OCI-LY7 (cell line): ENCODE measurements around the gene GADL1. TPM values are rescaled to one million over a fixed set of nuclear protein-coding genes. Genes with fewer than 3 reads are reported as not detected.

Experiments
- BruUV-seq: library from RNA; stranded (reverse); fragments of 400-500 nt; replicated peaks from 2 replicates; lab custom pipeline; 2021; lab: Mats Ljungman, UMichigan
- CTCF ChIA-PET: fragments of 300-600 bp; sonication (Branson Sonifier 250); formaldehyde crosslinking; loops from one replicate; lab custom pipeline; 2022; ENCODE audit warnings: antibody characterized with exemption; ENCODE audit not compliant: unreplicated experiment; lab: Charles Lee
- POLR2A ChIA-PET: fragments of 300-600 bp; sonication (Branson Sonifier 250); formaldehyde crosslinking; loops from one replicate; lab custom pipeline; 2022; ENCODE audit warnings: antibody characterized with exemption; lab: Charles Lee
- DNase-seq: peaks from one replicate; pipeline ENCODE4 v3.0.0-alpha.2; 2015; ENCODE audit warnings: low spot score
- H2AFZ ChIP-seq: fragments of 200-600 bp; sonication (generic), shearing (Covaris generic); 2 replicates; pipeline ENCODE4 v1.6.1; 2014; ENCODE audit warnings: mild to moderate bottlenecking, antibody characterized with exemption, low read length, moderate library complexity
- H3K27ac ChIP-seq: fragments of 200-600 bp; sonication (generic); 2 replicates; pipeline ENCODE4 v1.5.1; 2014; ENCODE audit warnings: mixed run types, low read depth, mild to moderate bottlenecking, moderate library complexity, low read length, inconsistent platforms; ENCODE audit not compliant: poor library complexity, severe bottlenecking
- H3K36me3 ChIP-seq: fragments of 200-600 bp; sonication (generic); 2 replicates; pipeline ENCODE4 v1.6.1; 2014; ENCODE audit warnings: mild to moderate bottlenecking, antibody characterized with exemption, low read length, moderate library complexity, mixed read lengths; ENCODE audit not compliant: insufficient read depth
- H3K4me1 ChIP-seq: fragments of 200-600 bp; sonication (generic); 2 replicates; pipeline ENCODE4 v1.5.1; 2014; ENCODE audit warnings: mild to moderate bottlenecking, low read length; ENCODE audit not compliant: insufficient read depth, poor library complexity, severe bottlenecking
- H3K4me2 ChIP-seq: fragments of 200-600 bp; sonication (generic); 2 replicates; pipeline ENCODE4 v1.6.1; 2014; ENCODE audit warnings: mild to moderate bottlenecking, low read length
- H3K4me3 ChIP-seq: fragments of 200-600 bp; sonication (generic); 2 replicates; pipeline ENCODE4 v1.5.1; 2014; ENCODE audit warnings: mild to moderate bottlenecking, low read depth, low read length; ENCODE audit not compliant: poor library complexity, severe bottlenecking
- H3K79me2 ChIP-seq: fragments of 200-600 bp; sonication (generic); 2 replicates; pipeline ENCODE4 v1.6.1; 2016; ENCODE audit warnings: low read depth, mild to moderate bottlenecking, low read length, moderate library complexity, mixed read lengths; ENCODE audit not compliant: insufficient read depth
- H3K9me2 ChIP-seq: fragments of 200-600 bp; sonication (generic); 2 replicates; pipeline ENCODE4 v1.6.1; 2016; ENCODE audit warnings: mild to moderate bottlenecking, low read length, mixed read lengths; ENCODE audit not compliant: insufficient read depth
- H3K9me3 ChIP-seq: fragments of 200-600 bp; sonication (generic); 2 replicates; pipeline ENCODE4 v1.6.1; 2014; ENCODE audit warnings: mild to moderate bottlenecking, mixed run types, low read length, mixed read lengths
- H4K20me1 ChIP-seq: fragments of 200-600 bp; sonication (generic); 2 replicates; pipeline ENCODE4 v1.6.1; 2014; ENCODE audit warnings: mild to moderate bottlenecking, antibody characterized with exemption, low read length, moderate library complexity, mixed read lengths; ENCODE audit not compliant: insufficient read depth
- CTCF ChIP-seq: fragments of 200-600 bp; sonication (generic); conservative IDR thresholded peaks from 2 replicates; pipeline ENCODE4 v1.5.1; 2014; ENCODE audit warnings: mild to moderate bottlenecking, antibody characterized with exemption, low read length, moderate library complexity, mixed read lengths
- EZH2phosphoT487 ChIP-seq: fragments of 200-600 bp; sonication (generic); IDR thresholded peaks from 2 replicates; pipeline ENCODE4 v1.6.1; 2018; ENCODE audit warnings: low read depth, borderline replicate concordance, mild to moderate bottlenecking, mixed run types, antibody characterized with exemption, low read length, moderate library complexity, mixed read lengths
- intact Hi-C: fragments of 100-400 bp; cut with micrococcal nuclease; formaldehyde crosslinking; loops from one replicate; pipeline ENCODE4 v1.10.0; 2022; ENCODE audit not compliant: unreplicated experiment
- total RNA-seq, 2 experiments: library from RNA; depleted of rRNA in 1 of 2; stranded (reverse); fragments of >200 nt in 1 of 2; shearing (Covaris generic) in 1 of 2; gene quantifications; 2 replicates each; pipeline ENCODE4 v1.2.3, GENCODE V29; 2014 to 2022

GADL1 gene
- total RNA-seq, 2 experiments from 2014 or later: not detected

- Histone ChIP-seq H3K79me2 (no peaks in the 10 kb centered on the region), H3K9me2 (no peaks in the 10 kb centered on the region), H3K4me1 (no peaks in the 10 kb centered on the region), H3K4me3 (no peak overlapping the region), H4K20me1 (no peaks in the 10 kb centered on the region), H2AFZ (no peak overlapping the region), H3K4me2 (no peak overlapping the region), H3K9me3 (no peaks in the 10 kb centered on the region), H3K27ac (no peak overlapping the region), H3K36me3 (no peaks in the 10 kb centered on the region)
- BruUV-seq: no TSS peak
- DNase-seq: no peak
- ChIA-PET POLR2A (no interaction called here), CTCF (no interaction called here)
- intact Hi-C loops: no loop called here
- TF ChIP-seq EZH2phosphoT487: no peak
- no peak for TF ChIP-seq CTCF
These were observed 120.4 kb downstream of the GADL1 start for GRCh38 chr3:30774062-30774461.

- Histone ChIP-seq H3K79me2 (no peaks in the 10 kb centered on the region), H4K20me1 (no peaks in the 10 kb centered on the region), H3K4me3 (no peak overlapping the region), H3K4me2 (no peak overlapping the region), H3K36me3 (no peaks in the 10 kb centered on the region), H3K9me2 (no peaks in the 10 kb centered on the region), H3K4me1 (no peaks in the 10 kb centered on the region), H3K27ac (no peak overlapping the region), H3K9me3 (no peaks in the 10 kb centered on the region), H2AFZ (no peak overlapping the region)
- intact Hi-C loops: loop anchor here (2.0 kb wide), 1 partner anchor 362 kb away; no protein-coding TSS in a partner anchor
- POLR2A ChIA-PET: interaction anchor here (0.6 to 0.9 kb wide), 4 partner anchors 11 to 712 kb away, joined by 3 read pairs; no protein-coding TSS in a partner anchor
- BruUV-seq: no TSS peak
- DNase-seq: no peak
- TF ChIP-seq CTCF (no peak), EZH2phosphoT487 (no peak)
- CTCF ChIA-PET: interaction anchor here (1.1 kb wide), 1 partner anchor 11 kb away, joined by 3 read pairs; no protein-coding TSS in a partner anchor
These were observed 124.1 kb downstream of the GADL1 start for GRCh38 chr3:30770387-30770786.

GRCh38 chr3:30768703-30769550, 125.5 kb downstream of the GADL1 start:
- intact Hi-C loops: loop anchor here (2.0 kb wide), 1 partner anchor 680 kb away; no protein-coding TSS in a partner anchor
- Histone ChIP-seq H2AFZ (no peak overlapping the region), H3K4me3 (no peak overlapping the region), H3K27ac (no peak overlapping the region), H3K79me2 (no peaks in the 10 kb centered on the region), H3K36me3 (no peaks in the 10 kb centered on the region), H3K9me2 (no peaks in the 10 kb centered on the region), H3K9me3 (no peaks in the 10 kb centered on the region), H3K4me1 (no peaks in the 10 kb centered on the region), H3K4me2 (no peak overlapping the region), H4K20me1 (no peaks in the 10 kb centered on the region)
- peak; percentile 95 for TF ChIP-seq CTCF
- no peak for TF ChIP-seq EZH2phosphoT487
- CTCF ChIA-PET: no interaction called here
- BruUV-seq: no TSS peak
- POLR2A ChIA-PET: interaction anchor here (0.7 kb wide), 1 partner anchor 630 kb away, joined by 3 read pairs; no protein-coding TSS in a partner anchor
- peak; percentile 73 for DNase-seq
